MG63 (cell line): Measurements from ENCODE around the gene IGFBP2. TPM values are rescaled to one million over a fixed set of nuclear protein-coding genes. Genes with fewer than 3 reads are reported as not detected.

Experiments used
- DNase-seq: peaks from one replicate; pipeline ENCODE4 v3.0.0-alpha.2; 2020
- H3K27me3 ChIP-seq: fragments of 250-450 bp; sonication (Bioruptor Pico); 2 replicates; pipeline ENCODE4 v1.5.1; 2020; ENCODE audit warnings: mild to moderate bottlenecking, moderate library complexity
- H3K36me3 ChIP-seq: fragments of 250-450 bp; sonication (Bioruptor Pico); 2 replicates; pipeline ENCODE4 v1.5.1; 2020; ENCODE audit warnings: mild to moderate bottlenecking, moderate library complexity
- H3K4me3 ChIP-seq: fragments of 250-450 bp; sonication (Bioruptor Pico); 2 replicates; pipeline ENCODE4 v1.5.1; 2020; ENCODE audit warnings: mild to moderate bottlenecking, moderate library complexity
- H3K9me3 ChIP-seq: fragments of 250-450 bp; sonication (Bioruptor Pico); 2 replicates; pipeline ENCODE4 v1.5.1; 2020; ENCODE audit warnings: mild to moderate bottlenecking, moderate library complexity
- total RNA-seq: library from RNA; depleted of rRNA; stranded (reverse); fragments of >200 nt; shearing (Covaris generic); gene quantifications from 2 replicates; pipeline ENCODE4 v1.2.3, GENCODE V29; 2014; ENCODE audit warnings: low replicate concordance

Gene IGFBP2
- total RNA-seq, 1 experiment from 2014 or later: 249 TPM

DNA sequence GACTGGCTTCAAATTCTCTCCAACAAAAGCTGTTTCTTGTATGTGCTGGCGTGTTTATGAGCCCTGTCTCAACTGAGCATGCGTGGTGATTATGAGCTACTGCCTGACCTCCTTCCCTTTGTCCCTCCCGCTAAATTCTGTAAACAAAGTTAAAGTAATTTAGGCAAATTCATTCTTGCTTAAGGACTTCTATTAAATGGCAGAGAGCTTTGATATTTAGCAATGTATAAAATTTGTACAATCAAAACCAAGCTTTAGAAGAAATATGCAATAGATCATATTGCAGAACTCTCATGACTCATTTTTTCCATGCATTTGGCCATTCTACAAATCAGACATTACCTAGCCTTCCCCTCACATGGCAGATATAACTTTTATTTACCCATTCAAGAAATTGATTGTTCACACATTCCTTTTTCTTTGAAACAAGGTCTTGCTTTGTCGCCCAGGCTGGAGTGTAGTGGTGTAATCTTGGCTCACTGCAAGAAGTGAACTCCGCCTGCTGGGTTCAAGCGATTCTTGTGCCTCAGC, 18.2 kb downstream of the IGFBP2 start:
- no peaks in the 10 kb centered on the region; the same call in none of the 2 replicates for H3K36me3 ChIP-seq
- no peak overlapping the region for H3K4me3 ChIP-seq
- DNase-seq: no peak
- no peaks in the 10 kb centered on the region for H3K9me3 ChIP-seq
- no peaks in the 10 kb centered on the region for H3K27me3 ChIP-seq

DNA sequence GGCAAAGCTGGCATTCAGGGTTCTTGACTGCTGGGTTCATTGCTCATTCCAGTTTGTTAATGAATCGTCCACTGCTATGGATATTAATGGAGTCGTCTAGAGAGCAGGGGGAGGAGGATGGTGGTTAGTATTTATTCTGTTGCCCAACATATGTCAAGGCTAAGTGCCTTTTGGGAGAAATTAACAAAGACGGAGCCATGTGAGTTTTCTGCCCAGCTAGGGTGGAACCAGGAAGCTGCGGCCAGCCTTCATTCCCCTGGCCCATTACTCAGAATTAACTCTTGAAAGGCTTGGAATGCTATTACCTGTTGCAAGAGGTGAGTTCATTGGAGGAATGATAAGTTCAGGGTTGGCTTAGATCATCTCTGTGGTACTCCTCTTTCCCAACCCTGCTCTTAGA, 19.3 kb downstream of the IGFBP2 start:
- no peak overlapping the region for H3K4me3 ChIP-seq
- DNase-seq: no peak
- no peaks in the 10 kb centered on the region for H3K27me3 ChIP-seq
- H3K9me3 ChIP-seq: no peaks in the 10 kb centered on the region
- no peaks in the 10 kb centered on the region for H3K36me3 ChIP-seq

GRCh38 chr2:216653093-216653799, 20.0 kb downstream of the IGFBP2 start:
- Histone ChIP-seq H3K36me3 (no peaks in the 10 kb centered on the region), H3K9me3 (no peaks in the 10 kb centered on the region), H3K4me3 (no peak overlapping the region), H3K27me3 (no peaks in the 10 kb centered on the region)
- DNase-seq: no peak

DNA sequence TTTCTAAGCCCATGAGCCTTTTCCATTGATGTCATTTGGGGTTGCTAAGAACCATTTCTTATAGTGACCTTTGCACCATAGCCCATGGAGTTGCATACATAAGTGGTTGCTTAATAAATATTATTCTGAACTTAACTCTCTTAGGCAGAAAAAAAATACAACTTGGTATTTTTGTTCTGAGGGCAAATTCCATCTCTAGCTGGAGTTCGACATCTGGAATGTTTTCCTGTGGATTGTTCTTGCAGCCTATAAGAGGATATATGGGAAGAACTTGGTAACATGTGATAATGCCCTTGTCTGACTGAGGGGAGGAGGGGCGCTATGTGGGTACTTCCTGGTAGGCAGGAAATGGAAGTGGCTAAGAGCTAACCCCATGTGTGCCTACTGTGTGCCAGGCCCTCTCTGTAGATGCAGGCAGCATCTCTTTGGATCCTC, 20.7 kb downstream of the IGFBP2 start:
- Histone ChIP-seq H3K36me3 (no peaks in the 10 kb centered on the region), H3K4me3 (no peak overlapping the region), H3K9me3 (no peaks in the 10 kb centered on the region), H3K27me3 (no peaks in the 10 kb centered on the region)
- DNase-seq: no peak

- Histone ChIP-seq H3K27me3 (no peaks in the 10 kb centered on the region), H3K4me3 (no peak overlapping the region), H3K36me3 (no peaks in the 10 kb centered on the region), H3K9me3 (no peaks in the 10 kb centered on the region)
- no peak for DNase-seq
Measured at GRCh38 chr2:216654528-216655052, 21.4 kb downstream of the IGFBP2 start.

GRCh38 chr2:216657086-216657855, 24.1 kb downstream of the IGFBP2 start:
- Histone ChIP-seq H3K4me3 (no peak overlapping the region), H3K9me3 (no peaks in the 10 kb centered on the region), H3K27me3 (no peaks in the 10 kb centered on the region), H3K36me3 (no peaks in the 10 kb centered on the region)
- DNase-seq: no peak

GRCh38 chr2:216657980-216658379, 24.8 kb downstream of the IGFBP2 start:
- Histone ChIP-seq H3K36me3 (no peaks in the 10 kb centered on the region), H3K4me3 (no peak overlapping the region)
- no peak for DNase-seq

GRCh38 chr2:216658757-216659156, 25.5 kb downstream of the IGFBP2 start:
- no peak overlapping the region for H3K4me3 ChIP-seq
- no peaks in the 10 kb centered on the region for H3K27me3 ChIP-seq
- no peaks in the 10 kb centered on the region for H3K9me3 ChIP-seq
- no peak for DNase-seq
- H3K36me3 ChIP-seq: no peaks in the 10 kb centered on the region

More at GRCh38 chr2:216657980-216658379, 24.8 kb downstream of the IGFBP2 start:
- no peaks in the 10 kb centered on the region for H3K9me3 ChIP-seq
- H3K27me3 ChIP-seq: no peaks in the 10 kb centered on the region

- H3K4me3 ChIP-seq: no peak overlapping the region
- no peaks in the 10 kb centered on the region for H3K9me3 ChIP-seq
- no peak for DNase-seq
- no peaks in the 10 kb centered on the region for H3K27me3 ChIP-seq
- no peaks in the 10 kb centered on the region for H3K36me3 ChIP-seq
Measured at GRCh38 chr2:216659276-216659675, 26.1 kb downstream of the IGFBP2 start.

GRCh38 chr2:216660496-216660895, 27.3 kb downstream of the IGFBP2 start:
- Histone ChIP-seq H3K9me3 (no peaks in the 10 kb centered on the region), H3K36me3 (no peaks in the 10 kb centered on the region), H3K27me3 (no peaks in the 10 kb centered on the region), H3K4me3 (no peak overlapping the region)
- DNase-seq: no peak

- Histone ChIP-seq H3K4me3 (no peak overlapping the region), H3K9me3 (no peaks in the 10 kb centered on the region), H3K27me3 (no peaks in the 10 kb centered on the region), H3K36me3 (no peaks in the 10 kb centered on the region)
- DNase-seq: no peak
Measured at GRCh38 chr2:216661051-216661450, 27.8 kb downstream of the IGFBP2 start.

DNA sequence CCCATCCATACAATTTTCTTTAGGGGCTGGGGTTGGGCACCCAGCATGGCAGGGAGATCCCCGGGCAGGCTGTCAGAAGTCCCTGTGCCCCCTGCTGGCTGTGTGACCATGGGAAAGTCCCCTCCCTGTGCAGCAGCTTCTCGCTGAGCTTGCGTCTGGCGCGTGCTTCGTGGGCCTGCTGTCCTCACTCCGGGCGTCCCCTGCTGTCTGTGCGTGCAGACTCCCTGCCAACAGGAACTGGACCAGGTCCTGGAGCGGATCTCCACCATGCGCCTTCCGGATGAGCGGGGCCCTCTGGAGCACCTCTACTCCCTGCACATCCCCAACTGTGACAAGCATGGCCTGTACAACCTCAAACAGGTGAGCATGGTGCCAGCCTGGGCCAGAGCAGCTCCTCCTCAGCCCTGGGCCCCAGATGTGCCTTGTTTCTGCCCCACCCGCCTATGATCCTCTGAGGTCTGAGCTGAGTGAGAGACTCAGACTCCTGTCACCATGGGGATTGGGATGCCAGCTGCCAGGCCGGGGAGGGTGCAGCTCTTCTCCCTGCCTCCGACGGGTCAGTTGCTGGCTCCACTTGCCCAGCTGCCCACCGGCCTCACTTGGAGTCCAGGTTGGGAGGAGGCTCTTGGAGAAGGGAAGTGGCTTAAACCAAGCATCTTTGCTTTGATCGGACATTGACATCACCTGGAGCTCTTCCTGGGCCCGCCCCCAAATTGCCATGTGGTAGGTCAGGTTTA, 28.6 kb downstream of the IGFBP2 start:
- no peaks in the 10 kb centered on the region for H3K36me3 ChIP-seq

DNA sequence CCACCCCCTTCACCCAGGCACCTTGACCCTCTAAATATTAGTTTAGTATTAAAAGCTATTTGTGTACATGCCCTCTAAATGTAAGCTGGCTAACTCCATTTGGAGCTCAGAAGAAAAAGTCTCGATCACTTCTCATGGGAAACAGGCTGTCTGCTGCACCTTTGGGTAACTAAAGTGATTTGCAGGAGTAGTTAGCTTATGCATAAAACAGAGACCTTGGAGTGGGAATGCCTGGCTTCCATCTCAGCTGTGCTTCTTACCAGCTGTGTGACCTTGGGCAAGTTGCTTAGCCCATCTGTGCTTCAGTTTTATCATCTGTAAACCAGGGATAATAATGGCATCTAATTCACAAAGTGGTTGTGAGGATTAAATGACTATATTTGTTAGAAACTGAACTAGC, 29.9 kb downstream of the IGFBP2 start:
- no peak for DNase-seq
- H3K4me3 ChIP-seq: no peak overlapping the region
- H3K36me3 ChIP-seq: no peaks in the 10 kb centered on the region
- H3K27me3 ChIP-seq: no peaks in the 10 kb centered on the region
- no peaks in the 10 kb centered on the region for H3K9me3 ChIP-seq

More for the DNA sequence above, 28.6 kb downstream of the IGFBP2 start:
- Histone ChIP-seq H3K27me3 (no peaks in the 10 kb centered on the region), H3K9me3 (no peaks in the 10 kb centered on the region), H3K4me3 (no peak overlapping the region)
- DNase-seq: no peak

GRCh38 chr2:216663846-216664245, 30.6 kb downstream of the IGFBP2 start:
- H3K27me3 ChIP-seq: no peaks in the 10 kb centered on the region
- no peak for DNase-seq
- H3K4me3 ChIP-seq: no peak overlapping the region
- H3K9me3 ChIP-seq: no peaks in the 10 kb centered on the region
- no peaks in the 10 kb centered on the region for H3K36me3 ChIP-seq

DNA sequence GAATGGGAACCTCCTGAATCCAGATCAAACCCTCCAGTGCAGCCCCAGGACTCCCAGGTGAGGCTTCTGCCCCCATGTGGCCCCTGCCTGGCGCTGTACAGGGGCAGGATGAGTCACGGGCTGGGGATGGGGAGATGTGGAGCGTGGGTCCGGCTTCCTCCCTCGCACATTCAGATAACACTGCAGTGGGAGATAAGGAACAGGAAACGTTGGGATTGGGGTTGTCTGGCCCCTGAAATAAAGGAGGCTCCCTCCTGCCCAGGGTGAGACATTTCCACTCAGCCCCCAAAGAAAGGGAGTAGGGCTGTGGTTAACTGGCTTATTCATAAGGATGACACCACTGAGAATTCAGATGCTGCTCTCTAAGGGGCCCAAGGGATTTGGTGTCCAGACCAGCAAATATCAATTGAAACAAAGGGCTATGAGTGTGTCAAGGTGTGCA, 31.4 kb downstream of the IGFBP2 start:
- Histone ChIP-seq H3K36me3 (no peaks in the 10 kb centered on the region), H3K4me3 (no peak overlapping the region), H3K27me3 (no peaks in the 10 kb centered on the region), H3K9me3 (no peaks in the 10 kb centered on the region)
- DNase-seq: no peak

DNA sequence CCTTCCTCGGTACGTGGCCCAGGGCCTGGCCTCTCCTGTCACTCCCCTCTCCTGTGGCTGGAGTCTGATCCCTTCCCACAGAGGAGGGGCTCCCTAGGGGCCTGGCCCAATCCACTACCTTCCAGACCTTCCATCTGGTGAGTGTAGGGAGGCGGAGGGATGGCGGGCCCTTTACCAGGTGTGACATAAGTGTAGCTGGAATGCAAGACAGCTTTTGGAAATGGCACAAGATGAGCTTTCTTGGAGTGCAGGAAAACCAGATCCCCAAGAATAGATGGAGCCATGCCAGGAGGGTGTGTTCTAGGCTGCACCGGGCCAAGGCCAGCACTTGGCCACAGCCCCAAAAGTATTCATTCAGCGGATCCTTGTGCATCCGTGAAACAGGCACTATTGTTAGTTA, 32.0 kb downstream of the IGFBP2 start:
- Histone ChIP-seq H3K27me3 (no peaks in the 10 kb centered on the region), H3K9me3 (no peaks in the 10 kb centered on the region), H3K36me3 (no peaks in the 10 kb centered on the region), H3K4me3 (no peak overlapping the region)
- DNase-seq: peak; percentile 31

DNA sequence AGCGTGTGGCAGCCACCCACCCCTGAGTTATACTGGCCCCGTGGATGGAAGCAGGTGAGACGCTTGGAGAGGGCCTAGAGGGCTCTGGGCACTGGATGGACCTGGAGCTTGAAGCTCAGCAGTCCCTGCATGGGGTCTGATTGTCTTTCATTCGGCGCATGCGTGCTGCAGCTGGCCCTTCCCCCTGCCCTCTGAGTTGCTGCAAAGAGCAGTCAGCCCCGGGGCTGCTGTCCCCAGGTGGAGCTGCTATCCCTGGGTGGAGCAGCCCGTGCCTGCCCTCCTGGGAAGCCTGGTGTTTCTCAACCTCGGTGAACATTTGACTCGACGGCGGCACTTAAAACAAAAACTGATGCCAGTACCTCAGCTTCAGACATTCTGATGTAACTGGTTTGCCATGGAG, 32.5 kb downstream of the IGFBP2 start:
- Histone ChIP-seq H3K36me3 (no peaks in the 10 kb centered on the region), H3K9me3 (no peaks in the 10 kb centered on the region), H3K4me3 (no peak overlapping the region), H3K27me3 (no peaks in the 10 kb centered on the region)
- DNase-seq: no peak
